Central memory CD4-positive, alpha-beta T cell (primary cell): Measurements from ENCODE around the gene RPS16.

Source experiments
- DNase-seq: peaks from one replicate; pipeline ENCODE4 v3.0.0; 2022

The RPS16 gene

DNA sequence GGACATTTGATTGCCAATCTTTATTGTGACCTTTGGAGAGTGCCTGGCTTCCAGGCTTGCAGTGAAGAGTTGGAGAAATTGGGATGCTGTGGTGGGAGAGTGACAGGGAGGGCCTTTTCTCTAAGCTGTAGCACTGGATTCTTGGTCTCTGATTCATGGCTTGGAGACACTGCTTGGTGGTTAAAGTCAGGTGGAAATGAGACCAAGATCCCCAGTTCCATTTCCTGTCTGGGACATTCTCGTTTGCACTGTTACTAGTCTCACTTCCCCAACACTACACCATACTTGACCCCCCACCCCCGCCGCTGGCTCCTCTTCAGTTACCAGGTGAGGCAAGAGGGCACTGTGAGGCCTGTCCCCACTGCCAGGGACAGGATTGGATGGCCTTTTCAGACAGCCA lies 12.5 kb upstream of the RPS16 start:
- DNase-seq = no peak

DNA sequence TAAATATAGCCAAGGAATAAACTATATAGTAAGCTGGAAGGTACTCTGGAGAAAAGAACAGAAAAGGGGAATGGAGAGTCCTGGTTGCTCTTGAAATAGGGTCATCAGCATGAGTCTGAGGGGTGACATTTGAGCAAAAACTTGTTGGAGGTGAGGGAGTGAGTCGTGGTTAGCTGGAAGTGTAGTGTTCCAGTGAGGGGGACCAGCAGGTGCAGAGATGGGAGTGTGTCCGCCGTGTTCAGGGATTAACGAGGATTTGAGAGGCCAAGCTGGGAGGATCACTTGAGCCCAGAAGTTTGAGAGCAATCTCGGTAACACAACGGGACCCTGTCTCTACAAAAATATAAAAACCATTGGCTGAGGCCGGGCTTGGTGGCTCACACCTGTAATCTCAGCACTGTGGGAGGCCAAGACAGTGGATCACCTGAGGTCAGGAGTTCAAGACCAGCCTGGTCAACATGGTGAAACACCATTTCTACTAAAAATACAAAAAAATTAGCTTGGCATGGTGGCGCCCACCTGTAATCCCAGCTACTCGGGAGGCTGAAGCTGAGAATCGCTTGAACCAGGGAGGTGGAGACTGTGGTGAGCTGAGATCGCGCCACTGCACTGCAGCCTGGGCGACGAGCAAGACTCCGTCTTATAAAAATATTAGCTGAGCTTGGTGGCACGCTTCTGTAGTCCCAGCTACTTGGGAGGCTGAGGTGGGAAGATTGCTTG lies 10.8 kb upstream of the RPS16 start:
- no peak for DNase-seq

DNA sequence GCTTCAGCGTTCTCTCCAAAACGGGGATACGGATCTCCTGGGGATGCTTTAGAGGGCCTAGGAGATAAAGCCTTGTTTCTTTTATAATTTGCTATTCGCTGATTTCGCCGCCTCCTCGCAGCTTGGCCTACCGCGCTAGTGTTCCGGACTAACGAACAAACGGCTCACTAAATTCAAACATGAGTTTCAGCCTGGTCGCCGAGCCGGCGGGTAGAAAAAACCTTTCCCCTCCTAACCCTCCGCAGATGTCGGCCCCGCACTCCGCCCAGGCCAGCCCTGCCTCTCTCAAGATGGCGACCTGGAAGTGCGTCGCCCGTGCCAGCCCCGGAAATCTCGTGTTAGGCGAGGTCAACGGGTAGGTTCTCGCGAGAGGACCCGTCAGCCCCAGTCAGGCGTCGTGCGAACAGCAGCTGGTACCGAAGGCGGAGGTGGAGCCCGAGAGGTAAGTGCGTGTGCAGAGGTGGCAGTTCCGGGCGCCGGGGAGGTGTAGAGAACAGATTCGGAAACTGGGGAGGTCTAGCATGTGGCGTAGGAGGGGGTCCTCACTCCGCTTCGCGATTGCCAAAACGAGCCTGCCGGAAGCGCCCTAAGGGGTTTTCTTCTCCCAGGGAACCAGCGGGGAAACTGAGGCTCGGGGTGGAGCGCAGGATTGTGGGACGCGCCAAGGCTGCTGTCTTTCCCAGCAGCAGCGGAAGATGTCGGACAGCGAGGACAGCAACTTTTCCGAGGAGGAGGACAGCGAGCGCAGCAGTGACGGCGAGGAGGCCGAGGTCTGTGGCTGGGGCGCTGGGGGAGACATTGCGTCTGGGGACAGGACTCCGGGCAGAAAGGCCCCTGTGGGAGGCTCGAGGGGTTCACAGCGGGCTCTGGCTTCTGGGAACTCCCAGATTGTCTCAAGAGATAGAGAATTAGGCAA lies 9.7 kb upstream of the RPS16 start, which contains the start of gene SUPT5H:
Gene SUPT5H, plus strand, starts transcription at position 387 of the 916 bp plus-strand sequence. Its CDS starts 309 bp downstream, at position 696.
- DNase-seq = peak; percentile 98

DNA sequence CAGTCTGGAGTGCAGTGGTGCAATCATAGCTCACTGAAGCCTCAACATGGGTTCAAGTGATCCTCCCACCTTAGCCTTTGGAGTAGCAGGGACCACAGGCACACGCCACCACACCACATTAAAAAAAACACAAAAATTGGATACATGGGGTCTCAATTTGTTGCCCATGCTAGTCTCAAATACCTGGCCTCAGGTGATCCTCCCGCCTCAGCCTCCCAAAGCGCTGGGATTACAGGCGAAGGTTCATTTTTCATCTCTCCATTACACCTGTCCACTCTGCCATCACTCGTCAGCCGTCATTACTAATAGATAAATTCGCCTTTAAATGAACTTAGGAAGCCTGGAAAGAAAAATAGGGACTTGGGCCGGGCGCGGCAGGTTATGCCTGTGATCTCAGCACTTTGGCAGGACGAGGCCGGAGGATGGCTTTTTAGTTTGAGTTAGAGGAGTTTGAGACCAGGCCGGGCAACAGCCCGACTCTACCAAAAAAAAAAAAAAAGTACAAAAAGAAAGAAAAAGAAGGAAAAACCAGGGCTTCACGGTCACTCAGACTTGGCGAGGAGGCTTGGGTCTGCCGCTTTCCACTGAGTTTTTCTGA lies 8.9 kb upstream of the RPS16 start:
- DNase-seq = no peak

GRCh38 chr19:39438270-39438934 lies 2.7 kb upstream of the RPS16 start:
- no peak for DNase-seq

DNA sequence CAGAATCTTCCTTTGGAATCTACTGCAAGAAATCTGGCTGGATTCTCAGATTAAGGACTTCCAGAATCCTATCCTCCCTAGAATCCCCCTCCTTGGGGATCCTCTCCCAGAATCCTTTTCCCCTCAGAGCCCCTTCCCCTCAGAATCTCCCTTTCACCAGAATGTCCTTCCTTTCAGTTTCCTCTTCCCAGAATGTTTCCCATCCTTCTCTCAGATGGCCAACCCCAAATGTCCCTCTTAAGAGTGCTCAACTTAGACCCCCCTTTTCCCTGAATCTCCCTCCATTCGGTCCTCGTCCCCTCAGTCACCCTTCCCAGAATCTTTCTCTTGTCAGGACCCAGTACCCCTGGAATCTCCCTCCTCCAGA lies 584 bp upstream of the RPS16 start:
- no peak for DNase-seq

GRCh38 chr19:39434123-39435076 lies 1.3 kb downstream of the RPS16 start:
- no peak for DNase-seq

DNA sequence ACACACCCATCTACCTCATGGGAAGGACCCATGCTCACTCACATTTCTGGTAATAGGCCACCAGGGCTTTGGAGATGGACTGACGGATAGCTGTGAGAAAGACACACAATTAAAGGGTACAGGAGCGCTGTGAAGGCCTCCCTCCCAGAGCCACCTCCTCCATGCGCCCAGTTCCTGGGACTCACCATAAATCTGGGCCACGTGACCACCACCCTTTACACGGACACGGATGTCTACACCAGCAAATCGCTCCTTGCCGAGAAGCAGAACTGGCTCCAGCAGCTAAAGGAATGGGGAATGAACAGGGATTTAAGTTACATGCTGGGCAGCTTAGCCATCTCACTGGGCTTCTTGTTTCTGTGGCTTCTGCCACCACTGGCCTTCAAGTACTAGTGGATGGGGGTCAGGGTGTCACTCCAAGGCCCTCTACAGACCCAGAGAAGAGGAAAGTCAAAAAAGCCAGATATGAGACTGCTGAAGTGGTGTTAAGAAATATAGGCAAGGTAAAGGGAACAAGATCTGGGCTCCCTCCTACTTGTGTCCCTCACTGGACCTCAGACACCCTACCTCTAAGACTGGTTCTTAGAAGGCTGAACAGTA lies 2.2 kb downstream of the RPS16 start:
- no peak for DNase-seq

DNA sequence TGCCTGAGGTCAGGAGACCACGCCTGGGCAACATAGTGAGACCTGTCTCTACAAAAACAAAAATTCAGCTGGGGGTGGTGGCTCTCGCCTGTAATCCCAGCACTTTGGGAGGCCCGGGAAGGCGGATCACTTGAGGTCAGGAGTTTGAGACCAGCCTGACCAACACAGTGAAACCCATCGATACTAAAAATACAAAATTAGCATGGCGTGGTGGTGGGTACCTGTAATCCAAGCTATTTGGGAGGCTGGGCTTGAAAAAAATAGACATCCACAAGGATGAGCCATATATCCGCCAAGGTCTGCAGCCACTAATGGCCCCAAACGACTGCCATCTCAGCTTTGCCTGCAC lies 3.1 kb downstream of the RPS16 start:
- DNase-seq = no peak

DNA sequence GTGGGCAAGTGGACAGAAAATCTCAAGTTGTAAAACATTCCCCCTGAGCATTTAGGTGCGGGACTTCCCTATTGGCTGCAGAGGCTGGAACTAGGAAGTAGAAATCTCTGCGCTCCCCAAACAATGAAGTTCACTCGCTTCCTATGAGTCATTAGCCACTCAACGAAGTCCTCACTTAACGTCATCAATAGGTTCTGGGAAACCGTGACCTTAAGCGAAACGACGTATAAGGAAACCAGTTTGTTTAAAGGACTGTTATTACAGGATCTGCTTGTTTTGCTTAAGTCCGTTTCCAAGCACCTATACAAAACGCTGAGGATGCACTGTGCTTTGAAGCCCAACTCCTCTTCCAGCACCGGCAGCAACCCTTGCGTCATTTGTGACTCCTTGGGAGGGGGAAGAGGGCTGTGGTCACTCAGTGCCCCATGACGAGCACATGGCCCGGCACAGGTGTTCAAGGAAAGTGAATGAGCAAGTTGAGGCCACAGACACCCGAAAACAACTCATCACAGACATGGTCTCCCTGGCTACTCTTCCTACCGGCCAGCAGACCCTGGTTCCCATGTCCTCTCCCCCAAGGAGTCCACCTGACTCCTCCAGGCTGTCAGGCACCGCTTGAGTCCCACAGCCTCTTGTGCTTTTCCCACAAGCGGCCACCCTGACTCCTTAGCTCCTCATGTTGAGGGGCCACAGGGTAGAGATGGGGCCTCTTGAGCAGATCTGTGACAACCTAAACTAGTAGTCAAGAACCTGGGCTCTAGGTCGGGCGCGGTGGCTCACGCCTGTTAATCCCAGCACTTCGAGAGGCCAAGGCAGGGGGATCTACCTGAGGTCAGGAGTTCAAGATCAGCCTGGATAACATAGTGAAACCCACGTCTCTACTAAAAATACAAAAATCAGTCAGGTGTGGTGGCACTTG lies 4.8 kb downstream of the RPS16 start:
- DNase-seq = peak; percentile 88

DNA sequence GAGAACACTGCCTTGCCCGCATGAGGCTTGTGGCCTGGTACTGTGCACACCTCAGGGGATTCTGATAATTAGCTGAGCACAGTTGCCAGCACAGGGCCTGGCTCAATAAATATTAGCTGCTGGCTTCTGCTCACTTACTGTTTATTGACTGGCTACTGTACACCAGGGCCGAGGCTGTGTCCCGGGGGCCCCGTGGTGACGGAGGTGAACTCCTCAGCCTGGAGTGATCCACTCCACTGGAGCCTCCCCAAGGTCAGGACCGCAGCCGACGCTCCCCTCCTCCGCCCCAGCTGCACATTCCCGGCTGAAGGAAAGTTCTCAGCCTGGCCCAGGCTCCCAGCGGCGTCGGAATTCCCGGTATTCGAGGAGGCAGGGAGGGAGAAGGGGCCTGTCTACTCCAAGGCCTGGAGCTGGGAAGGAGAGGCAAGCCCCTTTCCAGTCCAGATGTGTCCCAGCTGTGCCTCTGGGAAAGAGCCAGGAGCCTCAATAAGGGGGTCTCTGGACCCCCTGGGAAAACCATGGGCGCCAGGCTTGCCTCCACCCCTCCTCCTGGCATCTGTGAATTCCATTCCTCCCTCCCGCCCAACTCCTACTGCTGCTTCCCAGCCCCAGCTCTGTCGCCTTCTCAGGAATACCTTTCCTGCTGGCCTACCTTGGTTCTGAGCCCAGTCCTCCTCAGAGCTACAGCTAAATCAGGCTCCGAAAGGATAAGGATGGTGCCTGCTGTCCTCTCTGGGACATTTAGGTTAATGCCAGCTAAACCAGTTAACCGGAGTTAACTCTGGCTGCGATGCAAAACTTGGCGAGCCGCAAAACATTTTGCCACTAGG lies 7.3 kb downstream of the RPS16 start:
- no peak for DNase-seq

GRCh38 chr19:39427707-39428106 lies 8.0 kb downstream of the RPS16 start:
- DNase-seq = no peak

DNA sequence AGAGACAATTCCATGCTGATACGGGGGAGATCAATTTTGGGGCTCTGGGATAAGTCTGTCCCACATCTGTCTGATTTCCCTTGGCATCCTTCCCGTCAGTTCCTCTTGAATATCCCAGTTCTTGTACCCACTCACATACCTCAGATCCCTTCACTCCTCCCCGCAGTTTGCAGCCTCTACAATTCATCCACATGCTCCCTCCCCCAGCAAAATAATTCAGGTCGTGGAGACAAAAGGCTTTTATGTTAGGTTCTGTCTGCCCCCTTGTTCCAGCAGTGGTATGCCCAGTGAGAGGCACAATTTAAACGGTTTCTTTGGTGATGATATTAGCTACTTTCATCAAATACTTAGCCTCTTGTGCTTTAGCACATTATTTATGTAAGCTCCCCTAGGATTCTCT lies 9.6 kb downstream of the RPS16 start:
- no peak for DNase-seq

- no peak for DNase-seq
Measured at GRCh38 chr19:39425744-39426143, 10.0 kb downstream of the RPS16 start.

DNA sequence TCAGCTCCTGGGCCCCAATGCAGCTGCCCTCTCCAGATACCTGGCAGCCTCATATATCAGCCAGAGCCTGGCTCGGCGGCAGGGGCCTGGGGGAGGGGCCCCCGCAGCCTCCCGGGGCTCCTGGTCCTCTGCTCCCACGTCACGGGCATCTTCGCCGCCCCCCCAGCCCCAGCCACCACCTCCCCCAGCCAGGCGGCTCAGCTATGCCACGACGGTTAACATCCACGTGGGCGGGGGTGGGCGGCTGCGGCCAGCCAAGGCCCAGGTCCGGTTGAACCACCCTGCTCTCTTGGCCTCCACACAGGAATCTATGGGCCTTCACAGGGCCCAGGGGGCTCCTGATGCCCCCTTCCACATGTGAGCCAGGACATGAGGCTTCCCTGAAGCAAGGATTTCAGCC lies 10.8 kb downstream of the RPS16 start:
- no peak for DNase-seq

DNA sequence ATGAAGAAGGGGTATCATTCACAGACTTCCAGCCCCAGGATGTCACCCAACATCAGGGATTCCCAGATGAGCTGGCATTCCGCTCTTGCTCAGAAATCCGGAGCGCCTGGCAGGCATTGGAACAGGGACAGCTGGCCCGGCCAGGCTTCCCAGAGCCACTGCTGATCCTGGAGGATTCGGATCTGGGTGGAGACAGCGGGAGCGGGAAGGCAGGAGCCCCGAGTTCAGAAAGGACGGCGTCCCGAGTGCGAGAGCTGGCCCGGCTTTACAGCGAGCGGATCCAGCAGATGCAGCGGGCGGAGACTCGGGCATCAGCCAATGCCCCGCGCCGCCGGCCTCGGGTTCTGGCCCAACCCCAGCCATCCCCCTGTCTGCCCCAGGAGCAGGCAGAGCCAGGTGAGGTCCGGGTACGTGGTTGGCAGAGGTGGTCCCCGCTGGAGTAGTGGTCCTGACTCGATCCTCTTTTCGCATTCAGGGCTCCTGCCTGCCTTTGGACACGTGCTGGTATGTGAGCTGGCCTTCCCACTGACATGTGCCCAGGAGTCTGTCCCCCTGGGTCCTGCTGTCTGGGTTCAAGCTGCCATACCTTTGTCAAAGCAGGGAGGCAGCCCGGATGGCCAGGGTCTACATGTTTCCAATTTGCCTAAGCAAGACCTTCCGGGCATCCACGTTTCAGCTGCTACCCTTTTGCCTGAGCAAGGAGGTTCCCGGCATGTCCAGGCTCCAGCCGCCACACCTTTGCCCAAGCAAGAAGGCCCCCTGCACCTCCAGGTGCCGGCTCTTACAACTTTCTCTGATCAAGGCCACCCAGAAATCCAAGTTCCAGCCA lies 12.3 kb downstream of the RPS16 start:
- DNase-seq = no peak

DNA sequence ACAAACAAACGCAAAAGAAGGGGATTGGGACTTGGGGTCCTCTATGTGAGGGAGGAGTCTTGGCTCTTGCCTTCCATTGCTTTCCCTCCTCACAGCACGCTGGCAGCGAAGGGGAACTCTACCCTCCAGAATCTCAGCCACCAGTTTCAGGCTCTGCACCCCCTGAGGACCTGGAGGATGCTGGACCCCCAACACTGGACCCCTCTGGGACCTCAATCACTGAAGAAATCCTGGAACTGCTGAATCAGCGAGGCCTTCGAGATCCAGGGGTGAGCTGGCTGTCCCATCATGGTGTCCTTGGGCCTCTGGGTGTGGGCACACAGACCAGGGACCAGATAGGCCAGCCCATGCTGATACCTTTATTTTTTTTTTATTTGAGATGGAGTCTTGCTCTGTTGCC lies 13.7 kb downstream of the RPS16 start:
- DNase-seq = no peak

DNA sequence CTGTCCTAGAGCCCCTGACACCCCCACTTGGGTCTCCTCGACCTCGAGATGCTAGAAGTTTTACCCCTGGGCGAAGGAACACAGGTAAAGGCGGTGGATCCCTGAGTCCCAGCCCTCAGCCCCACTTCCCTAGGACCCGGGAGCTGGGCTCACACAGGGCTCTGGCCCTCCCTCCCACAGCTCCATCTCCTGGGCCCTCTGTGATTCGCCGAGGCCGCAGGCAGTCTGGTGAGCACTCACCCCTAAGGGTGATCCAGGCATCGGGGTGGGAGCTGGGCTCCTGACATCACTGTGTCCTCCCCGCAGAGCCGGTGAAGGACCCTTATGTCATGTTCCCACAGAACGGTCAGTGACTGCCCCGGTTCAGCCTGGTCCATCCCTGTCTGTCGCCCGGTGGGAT lies 15.0 kb downstream of the RPS16 start:
- DNase-seq = no peak

- no peak for DNase-seq
Measured at GRCh38 chr19:39419003-39419402, 16.7 kb downstream of the RPS16 start.
